ENCODE data around the gene EYA2.
"Not testable (repeated sequence)": the region's sequence is repeated elsewhere in the genome, so short reads cannot be mapped to it uniquely, and the experiment has no call there.

The EYA2 gene

GRCh38 chr20:46932439-46932838 lies 37.8 kb downstream of the EYA2 start:
- not testable (repeated sequence) for DNase-seq

- no peak for DNase-seq
Observed at GRCh38 chr20:46933150-46933549, 38.5 kb downstream of the EYA2 start.

DNA sequence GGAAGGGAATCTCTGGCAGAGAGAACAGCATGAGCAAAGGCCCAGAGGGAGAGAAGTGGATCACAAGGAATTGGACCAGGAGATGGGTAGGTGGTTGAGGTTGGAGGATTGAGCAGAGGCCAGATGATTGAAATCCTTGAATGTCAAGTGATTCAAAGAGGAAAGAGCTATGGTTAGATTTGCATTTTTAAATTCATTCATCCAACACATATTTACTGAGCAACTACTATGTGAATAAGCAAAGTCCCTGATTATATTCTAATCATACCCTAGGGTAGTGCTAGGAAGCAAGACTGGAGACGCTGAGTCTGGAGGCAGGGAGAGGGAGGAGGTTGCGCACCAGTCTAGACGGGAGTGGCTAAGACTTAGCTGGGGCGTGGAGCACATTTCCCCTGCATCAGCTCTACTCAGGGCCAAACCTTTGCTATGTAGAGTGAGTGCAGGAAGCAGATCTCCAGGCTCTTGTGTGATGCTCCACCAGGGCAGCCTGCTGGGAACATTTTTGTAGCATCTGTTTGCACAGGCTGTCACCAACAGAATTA lies 40.2 kb downstream of the EYA2 start:
- DNase-seq: no peak

DNA sequence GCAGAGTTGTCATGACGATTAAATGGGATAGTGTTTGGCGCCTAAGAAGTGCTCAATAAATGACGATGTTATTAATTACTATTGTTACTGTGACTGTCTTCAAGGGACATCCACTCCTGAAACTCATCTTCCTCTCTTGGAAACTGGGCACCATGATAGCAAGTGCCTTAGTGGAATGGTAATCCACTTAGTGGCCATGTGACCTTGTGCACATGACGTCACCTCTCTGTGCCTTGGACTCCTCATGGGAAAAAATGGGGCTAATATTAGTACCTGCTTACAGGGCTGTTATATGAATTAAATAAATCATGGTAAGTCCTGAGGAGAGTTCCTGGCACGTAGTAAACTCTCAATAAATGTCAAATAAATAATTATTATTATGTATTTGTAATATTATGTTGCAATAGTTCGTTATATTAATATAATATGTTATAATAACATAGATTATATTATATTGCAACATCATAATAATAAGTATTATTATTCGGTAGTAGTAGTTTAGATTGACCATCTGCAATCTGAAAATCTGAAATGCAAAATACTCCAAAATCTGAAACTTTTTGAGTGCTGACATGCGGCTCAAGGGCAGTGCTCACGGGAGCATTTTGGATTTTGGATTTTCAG lies 40.9 kb downstream of the EYA2 start:
- DNase-seq: no peak

DNA sequence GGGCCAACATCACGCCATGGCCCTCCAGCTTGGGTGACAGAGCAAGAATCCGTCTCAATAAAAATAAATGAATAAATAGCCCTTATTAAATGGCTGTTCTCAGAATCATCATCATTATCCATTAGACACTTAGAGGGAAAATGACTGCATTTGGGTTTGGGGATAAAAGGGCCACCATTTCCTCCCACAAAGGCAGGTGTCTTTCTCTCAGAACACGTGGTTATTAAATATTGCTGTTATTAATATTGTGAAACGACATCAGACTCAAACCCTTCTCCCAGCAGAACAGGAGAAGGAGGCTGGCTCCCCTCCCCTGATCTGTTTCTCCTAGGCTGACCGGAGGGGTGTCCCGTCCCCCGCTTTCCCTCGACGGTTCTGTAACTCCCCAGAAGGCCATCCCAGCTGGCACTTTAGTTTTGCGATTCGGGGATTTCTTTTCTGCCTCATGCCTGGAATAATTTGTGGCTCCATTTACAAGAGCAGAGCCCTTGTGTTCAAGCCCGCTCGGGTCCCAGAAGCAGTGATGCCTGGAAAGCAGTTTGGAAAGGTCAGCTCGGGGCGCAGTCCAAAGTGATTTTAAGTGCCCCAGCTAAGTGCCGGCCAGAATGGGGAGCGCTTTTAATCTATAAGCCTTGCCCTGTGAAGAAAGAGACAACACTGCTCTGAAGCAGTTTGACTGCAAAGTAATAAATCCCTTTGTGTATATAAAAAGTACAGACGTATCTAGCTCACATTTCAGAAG lies 41.9 kb downstream of the EYA2 start:
- no peak for DNase-seq

DNA sequence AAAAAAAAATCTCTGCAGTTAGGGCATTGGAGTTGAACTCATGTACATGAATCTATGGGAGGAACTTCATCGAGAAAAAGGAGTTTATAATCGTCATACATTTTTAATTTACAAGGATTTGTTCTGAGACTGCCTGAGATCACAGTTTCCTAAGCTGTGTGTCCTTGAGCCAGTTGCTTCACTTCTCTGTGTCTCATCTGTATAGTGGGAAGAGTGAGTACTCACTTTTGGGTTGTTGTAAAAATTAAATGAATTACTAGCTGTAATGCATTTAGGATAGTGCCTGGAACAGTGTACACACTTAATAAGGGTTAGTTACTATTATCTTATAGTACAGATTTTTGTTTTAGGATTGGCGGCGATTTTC lies 42.5 kb downstream of the EYA2 start:
- DNase-seq: no peak

GRCh38 chr20:46937533-46938226 lies 43.0 kb downstream of the EYA2 start:
- no peak for DNase-seq

GRCh38 chr20:46938434-46938833 lies 43.8 kb downstream of the EYA2 start:
- DNase-seq: no peak

DNA sequence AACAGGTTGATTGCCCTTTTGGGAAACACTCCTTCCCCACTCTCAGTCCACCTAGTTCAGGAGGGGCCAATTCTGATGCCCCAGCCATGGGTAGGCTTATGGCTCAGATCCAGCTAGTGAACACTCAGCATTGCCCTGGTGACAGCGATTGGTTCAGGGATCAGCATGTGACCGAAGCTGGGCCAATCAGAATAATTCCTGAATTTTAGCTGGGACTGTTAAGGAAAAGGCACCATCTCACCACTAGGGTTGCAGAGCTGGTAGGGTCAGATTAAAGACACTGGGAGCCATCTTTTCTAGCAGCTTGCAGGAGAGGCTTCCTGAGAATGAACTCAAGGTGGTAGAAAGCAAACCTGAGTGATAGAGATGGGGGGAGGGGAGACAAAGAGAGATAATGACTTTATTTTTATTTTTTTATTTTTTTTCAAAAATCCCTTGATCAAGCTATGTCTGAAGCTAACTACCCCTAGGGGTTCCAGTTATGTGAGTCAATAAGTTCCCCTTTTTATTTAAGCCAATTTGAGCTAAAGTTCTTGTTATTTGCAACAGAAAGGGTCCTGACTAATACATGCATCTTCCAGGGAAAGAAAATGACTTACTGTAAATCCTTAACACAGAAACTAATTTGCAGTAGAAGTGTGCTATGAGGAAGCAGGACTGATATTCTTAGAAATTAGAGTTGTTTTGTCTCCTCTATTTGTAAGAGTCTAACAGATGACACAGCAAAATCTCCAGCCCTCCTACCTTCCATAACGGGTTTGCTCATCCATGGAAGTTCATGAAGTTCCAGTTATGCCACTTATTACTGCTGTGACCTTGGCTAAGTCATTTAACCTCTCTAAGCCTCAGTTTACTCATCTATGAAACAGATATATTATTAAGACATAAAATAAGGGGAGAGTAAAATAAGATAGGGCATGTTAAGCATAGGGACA lies 44.7 kb downstream of the EYA2 start:
- DNase-seq: peak; percentile 13

GRCh38 chr20:46940616-46941015 lies 46.0 kb downstream of the EYA2 start:
- no peak for DNase-seq

DNA sequence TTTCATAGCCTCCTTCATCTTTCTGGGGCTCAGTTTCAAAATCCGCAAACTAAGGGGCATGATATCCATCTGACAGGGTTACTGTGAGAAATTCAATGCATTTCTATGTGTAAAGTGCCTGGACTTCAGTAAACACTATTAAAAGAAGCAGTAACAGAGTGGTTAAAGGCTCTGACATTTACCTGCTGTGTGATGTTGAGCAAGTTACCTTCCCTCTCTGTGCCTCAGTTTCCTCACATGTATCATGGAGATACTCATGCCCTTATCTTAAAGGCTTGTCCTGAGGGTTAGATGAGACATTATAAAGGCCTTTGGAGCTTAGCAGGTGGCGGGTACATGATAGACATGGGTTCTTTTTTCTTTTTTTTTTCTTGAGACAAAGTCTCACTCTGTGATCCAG lies 46.8 kb downstream of the EYA2 start:
- no peak for DNase-seq

GRCh38 chr20:46943861-46944591 lies 49.4 kb downstream of the EYA2 start:
- DNase-seq: no peak

GRCh38 chr20:46945465-46945864 lies 50.8 kb downstream of the EYA2 start:
- DNase-seq: no peak

GRCh38 chr20:46946181-46946624 lies 51.6 kb downstream of the EYA2 start:
- DNase-seq: no peak

GRCh38 chr20:46946796-46947195 lies 52.2 kb downstream of the EYA2 start:
- no peak for DNase-seq

GRCh38 chr20:46948081-46948480 lies 53.4 kb downstream of the EYA2 start:
- DNase-seq: no peak

GRCh38 chr20:46951405-46951804 lies 56.8 kb downstream of the EYA2 start:
- DNase-seq: no peak

- no peak for DNase-seq
Observed at GRCh38 chr20:46951840-46952497, 57.3 kb downstream of the EYA2 start.

GRCh38 chr20:46953596-46953995 lies 59.0 kb downstream of the EYA2 start:
- DNase-seq: no peak

DNA sequence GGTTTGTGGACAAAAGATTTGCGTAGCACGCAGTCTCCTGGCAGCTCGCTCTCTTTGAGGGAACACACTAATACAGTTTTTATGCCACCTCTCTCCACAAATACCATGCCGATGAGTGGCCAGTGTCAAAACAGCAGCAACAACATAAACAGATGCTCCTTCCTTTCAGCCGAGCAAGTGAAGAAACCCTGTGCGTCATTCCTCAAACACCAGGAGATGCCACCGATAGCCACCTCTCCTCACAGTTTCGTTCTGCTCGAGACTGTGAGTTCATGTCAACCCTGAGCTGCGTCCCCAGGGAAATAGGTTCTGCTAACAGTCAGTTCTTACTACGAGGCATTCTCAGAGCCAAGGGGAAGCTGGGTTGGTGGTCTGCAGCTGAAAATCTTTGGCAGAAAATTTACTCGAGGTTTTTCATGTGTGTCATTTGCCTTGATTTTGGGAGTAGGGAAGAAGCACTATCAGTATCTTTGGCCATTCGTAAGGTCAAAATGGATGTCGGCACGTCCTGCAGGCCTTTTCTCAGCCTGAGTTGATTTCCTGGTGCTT lies 59.9 kb downstream of the EYA2 start:
- peak; percentile 91 for DNase-seq

Data from HCEC 1CT (cell line).